Glutamatergic neuron (in vitro differentiated cells): ENCODE data around the gene PKD2. TPM values are rescaled to one million over a fixed set of nuclear protein-coding genes. Genes with fewer than 3 reads are reported as not detected.

Source experiments
- DNase-seq: peaks from one replicate; pipeline ENCODE4 v3.0.0; 2022
- H3K27ac Mint-ChIP-seq: one replicate; pipeline ENCODE4 v1.8.0; 2020; ENCODE audit warnings: mild to moderate bottlenecking, mixed read lengths, inconsistent platforms; ENCODE audit not compliant: unreplicated experiment
- H3K27me3 Mint-ChIP-seq: one replicate; pipeline ENCODE4 v1.8.0; 2020; ENCODE audit warnings: mild to moderate bottlenecking, moderate library complexity, mixed read lengths, inconsistent platforms; ENCODE audit not compliant: unreplicated experiment
- H3K36me3 Mint-ChIP-seq: one replicate; pipeline ENCODE4 v1.8.0; 2020; ENCODE audit warnings: mild to moderate bottlenecking, mixed read lengths, inconsistent platforms; ENCODE audit not compliant: unreplicated experiment
- H3K4me1 Mint-ChIP-seq: one replicate; pipeline ENCODE4 v1.8.0; 2020; ENCODE audit warnings: mild to moderate bottlenecking, low read depth, mixed read lengths, inconsistent platforms; ENCODE audit not compliant: unreplicated experiment
- H3K4me3 Mint-ChIP-seq: one replicate; pipeline ENCODE4 v1.8.0; 2020; ENCODE audit warnings: mild to moderate bottlenecking, mixed read lengths, inconsistent platforms; ENCODE audit not compliant: unreplicated experiment
- H3K9me3 Mint-ChIP-seq: one replicate; pipeline ENCODE4 v1.8.0; 2020; ENCODE audit warnings: mild to moderate bottlenecking, moderate library complexity, mixed read lengths, inconsistent platforms; ENCODE audit not compliant: unreplicated experiment
- total RNA-seq: library from RNA; stranded (reverse); fragmentation: NEBNext Ultra II Directional; extraction: Animal tissue kit (Norgen Biotek cat#: 25700); gene quantifications from one replicate; pipeline ENCODE4 v1.2.1, GENCODE V29; 2021; ENCODE audit not compliant: unreplicated experiment
- TF ChIP-seq, protein P1 (sequence below): fragments of 200-600 bp; sonication (generic); IDR thresholded peaks from one replicate; pipeline ENCODE4 v1.5.0; 2021; ENCODE audit not compliant: partially characterized antibody, unreplicated experiment

Gene PKD2
- total RNA-seq, 1 donor from 2014 or later = 20.7 TPM

DNA sequence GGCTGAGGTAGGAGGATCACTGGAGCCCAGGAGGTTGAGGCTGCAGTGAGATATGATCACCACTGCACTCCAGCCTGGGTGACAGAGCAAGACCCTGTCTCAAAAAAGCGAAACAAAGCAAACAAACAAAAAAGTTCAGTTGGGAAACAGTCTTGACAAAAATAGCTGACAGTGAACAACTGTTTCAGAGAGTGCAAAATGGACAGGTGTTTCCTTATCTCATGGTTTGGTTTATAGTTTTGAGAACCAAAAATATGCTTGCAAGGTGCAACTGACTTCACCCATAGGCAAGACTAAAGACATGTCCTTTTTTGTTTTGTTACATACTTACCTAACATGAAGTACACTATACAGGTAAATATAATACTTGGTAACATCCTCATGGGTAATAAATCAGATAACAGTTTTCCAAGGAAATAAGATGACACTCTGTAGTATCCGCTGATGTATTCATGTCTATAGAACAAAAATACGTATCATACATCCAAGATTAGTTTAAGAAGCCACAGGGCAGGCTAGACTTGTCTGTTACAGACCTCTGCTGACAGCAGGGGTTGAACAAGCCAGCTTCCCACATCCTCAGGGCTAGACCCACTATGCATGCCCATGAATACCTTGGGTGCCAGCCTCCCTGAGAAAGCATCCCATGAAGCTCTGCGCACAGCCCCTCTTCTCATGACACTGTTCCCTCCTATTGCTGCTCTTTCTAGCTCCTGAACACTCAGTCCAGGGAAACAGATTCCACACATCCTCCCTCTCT, 91.7 kb downstream of the PKD2 start:
- Mint-ChIP-seq H3K4me3 (no peak overlapping the region), H3K27ac (no peak overlapping the region), H3K36me3 (no peaks in the 10 kb centered on the region), H3K4me1 (no peaks in the 10 kb centered on the region), H3K9me3 (no peaks in the 10 kb centered on the region), H3K27me3 (peaks cover 2% of the 10 kb centered on the region)
- no peak for DNase-seq
- TF ChIP-seq, protein P1, sequence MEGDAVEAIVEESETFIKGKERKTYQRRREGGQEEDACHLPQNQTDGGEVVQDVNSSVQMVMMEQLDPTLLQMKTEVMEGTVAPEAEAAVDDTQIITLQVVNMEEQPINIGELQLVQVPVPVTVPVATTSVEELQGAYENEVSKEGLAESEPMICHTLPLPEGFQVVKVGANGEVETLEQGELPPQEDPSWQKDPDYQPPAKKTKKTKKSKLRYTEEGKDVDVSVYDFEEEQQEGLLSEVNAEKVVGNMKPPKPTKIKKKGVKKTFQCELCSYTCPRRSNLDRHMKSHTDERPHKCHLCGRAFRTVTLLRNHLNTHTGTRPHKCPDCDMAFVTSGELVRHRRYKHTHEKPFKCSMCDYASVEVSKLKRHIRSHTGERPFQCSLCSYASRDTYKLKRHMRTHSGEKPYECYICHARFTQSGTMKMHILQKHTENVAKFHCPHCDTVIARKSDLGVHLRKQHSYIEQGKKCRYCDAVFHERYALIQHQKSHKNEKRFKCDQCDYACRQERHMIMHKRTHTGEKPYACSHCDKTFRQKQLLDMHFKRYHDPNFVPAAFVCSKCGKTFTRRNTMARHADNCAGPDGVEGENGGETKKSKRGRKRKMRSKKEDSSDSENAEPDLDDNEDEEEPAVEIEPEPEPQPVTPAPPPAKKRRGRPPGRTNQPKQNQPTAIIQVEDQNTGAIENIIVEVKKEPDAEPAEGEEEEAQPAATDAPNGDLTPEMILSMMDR = no peak

- Mint-ChIP-seq H3K36me3 (no peaks in the 10 kb centered on the region), H3K4me1 (no peaks in the 10 kb centered on the region), H3K27ac (no peak overlapping the region), H3K4me3 (no peak overlapping the region), H3K27me3 (peaks cover 2% of the 10 kb centered on the region), H3K9me3 (no peaks in the 10 kb centered on the region)
- TF ChIP-seq, protein P1 = no peak
- no peak for DNase-seq
Observed at GRCh38 chr4:88101165-88101564, 93.7 kb downstream of the PKD2 start.

DNA sequence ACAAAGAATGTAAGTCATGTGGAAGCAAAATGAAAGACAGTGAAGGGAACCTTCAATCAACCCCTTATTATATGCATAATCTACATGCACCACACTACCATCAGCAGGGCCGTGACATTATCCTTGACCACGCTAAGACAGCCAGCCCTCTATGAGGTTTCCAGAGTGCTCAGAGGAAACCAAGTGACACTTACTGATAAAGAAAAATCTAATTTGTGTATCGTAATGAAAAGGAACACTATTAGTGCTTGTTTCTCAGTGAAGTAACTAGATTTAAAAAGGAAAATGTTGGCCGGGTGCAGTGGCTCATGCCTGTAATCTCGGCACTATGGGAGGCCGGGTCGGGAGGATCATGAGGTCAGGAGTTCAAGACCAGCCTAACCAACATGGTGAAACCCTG, 94.6 kb downstream of the PKD2 start:
- peaks cover 4% of the 10 kb centered on the region for H3K27me3 Mint-ChIP-seq
- DNase-seq = no peak
- TF ChIP-seq, protein P1 = no peak
- no peak overlapping the region for H3K27ac Mint-ChIP-seq
- H3K9me3 Mint-ChIP-seq = no peaks in the 10 kb centered on the region
- H3K4me1 Mint-ChIP-seq = no peaks in the 10 kb centered on the region
- H3K36me3 Mint-ChIP-seq = no peaks in the 10 kb centered on the region
- no peak overlapping the region for H3K4me3 Mint-ChIP-seq

- H3K4me1 Mint-ChIP-seq = no peaks in the 10 kb centered on the region
- no peaks in the 10 kb centered on the region for H3K36me3 Mint-ChIP-seq
- H3K27ac Mint-ChIP-seq = no peak overlapping the region
- H3K4me3 Mint-ChIP-seq = no peak overlapping the region
- peaks cover 4% of the 10 kb centered on the region for H3K27me3 Mint-ChIP-seq
- TF ChIP-seq, protein P1 = no peak
- DNase-seq = no peak
- no peaks in the 10 kb centered on the region for H3K9me3 Mint-ChIP-seq
Observed at GRCh38 chr4:88104902-88105610, 97.6 kb downstream of the PKD2 start.

- H3K27me3 Mint-ChIP-seq = peaks cover 4% of the 10 kb centered on the region
- no peak overlapping the region for H3K4me3 Mint-ChIP-seq
- H3K27ac Mint-ChIP-seq = no peak overlapping the region
- H3K4me1 Mint-ChIP-seq = no peaks in the 10 kb centered on the region
- no peak for DNase-seq
- H3K9me3 Mint-ChIP-seq = no peaks in the 10 kb centered on the region
- H3K36me3 Mint-ChIP-seq = no peaks in the 10 kb centered on the region
- TF ChIP-seq, protein P1 = no peak
Observed at GRCh38 chr4:88106205-88106604, 98.8 kb downstream of the PKD2 start.
